Neural cell (in vitro differentiated cells): ENCODE results near the gene ABCF3.

ENCODE experiments used
- CTCF ChIP-seq: fragments of 450-650 bp; IDR thresholded peaks from 2 replicates; pipeline ENCODE4 v1.5.1; 2014; ENCODE audit warnings: antibody characterized with exemption, mild to moderate bottlenecking, moderate library complexity; ENCODE audit not compliant: poor library complexity, severe bottlenecking
- EP300 ChIP-seq: fragments of 450-650 bp; conservative IDR thresholded peaks from 2 replicates; pipeline ENCODE4 v1.6.1; 2014; ENCODE audit warnings: antibody characterized with exemption, mild to moderate bottlenecking, moderate library complexity; ENCODE audit not compliant: poor library complexity, severe bottlenecking
- EZH2 ChIP-seq: fragments of 200-600, 300-800 bp; shearing (Covaris generic), sonication (generic); IDR thresholded peaks from 2 replicates; pipeline ENCODE4 v1.6.1; 2014; ENCODE audit warnings: antibody characterized with exemption, low read length, borderline replicate concordance, mild to moderate bottlenecking; ENCODE audit not compliant: insufficient read depth, poor library complexity, severe bottlenecking
- MXI1 ChIP-seq: fragments of 450-650 bp; conservative IDR thresholded peaks from 2 replicates; pipeline ENCODE4 v1.6.1; 2014; ENCODE audit warnings: antibody characterized with exemption, mild to moderate bottlenecking; ENCODE audit not compliant: poor library complexity, severe bottlenecking
- POLR2AphosphoS5 ChIP-seq: IDR thresholded peaks from 2 replicates; pipeline ENCODE4 v1.6.1; 2012
- RAD21 ChIP-seq: fragments of 450-650 bp; conservative IDR thresholded peaks from 2 replicates; pipeline ENCODE4 v1.6.1; 2014; ENCODE audit warnings: antibody characterized with exemption, mild to moderate bottlenecking, moderate library complexity
- SMC3 ChIP-seq: fragments of 450-650 bp; conservative IDR thresholded peaks from 2 replicates; pipeline ENCODE4 v1.6.1; 2014; ENCODE audit warnings: antibody characterized with exemption, mild to moderate bottlenecking, moderate library complexity; ENCODE audit not compliant: poor library complexity
- TAF1 ChIP-seq: IDR thresholded peaks from 2 replicates; pipeline ENCODE4 v1.6.1; 2012; ENCODE audit warnings: low read depth

- TF ChIP-seq TAF1 (no peak), CTCF (no peak), POLR2AphosphoS5 (no peak), RAD21 (no peak), MXI1 (no peak), EZH2 (no peak), EP300 (no peak), SMC3 (no peak)
Observed at GRCh38 chr3:184166671-184167070, 19.3 kb upstream of the ABCF3 start.
